ENCODE results near the gene SNX20. TPM values are rescaled to one million over a fixed set of nuclear protein-coding genes. Genes with fewer than 3 reads are reported as not detected.

SNX20 gene
- total and polyA plus RNA-seq, 2 experiments from 2014 or later = not detected

DNA sequence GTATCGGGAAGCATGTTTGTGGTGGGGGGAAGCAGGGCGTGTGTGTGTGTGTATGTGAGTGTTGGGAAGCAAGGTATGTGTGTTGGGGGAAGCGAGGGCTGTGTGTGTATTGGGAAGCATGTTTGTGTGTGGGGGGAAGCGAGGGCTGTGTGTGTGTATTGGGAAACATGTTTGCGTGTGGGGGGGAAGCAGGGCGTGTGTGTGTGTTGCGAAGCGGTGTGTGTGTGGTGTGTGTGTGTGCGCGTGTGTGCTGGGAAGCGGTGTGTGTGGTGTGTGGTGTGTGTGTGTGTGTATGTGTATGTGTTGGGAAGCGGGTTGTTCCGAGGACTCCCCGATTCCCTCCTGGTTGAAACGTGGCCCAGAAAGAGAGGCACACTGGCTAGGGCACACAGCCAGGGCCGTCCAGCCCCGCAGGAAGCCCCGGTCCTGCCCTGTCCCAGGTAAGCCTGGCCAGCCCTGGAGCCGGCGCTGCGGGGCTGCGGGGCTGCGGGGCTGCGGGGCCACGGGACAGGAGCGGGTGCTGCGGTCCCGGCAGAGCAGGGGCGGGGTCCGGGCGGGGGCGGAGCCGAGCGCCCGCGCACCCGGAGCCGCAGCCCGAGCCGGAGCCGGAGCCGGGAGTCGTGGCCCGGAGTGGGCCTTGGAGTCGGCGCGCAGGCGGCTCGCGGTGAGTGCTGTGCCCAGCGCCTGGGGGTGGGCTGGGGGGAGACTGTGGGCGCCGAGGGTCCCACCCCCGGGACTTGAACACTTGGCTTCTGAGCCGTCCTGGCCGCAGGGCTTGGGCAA, 12.1 kb upstream of the SNX20 start, which contains the start of gene NOD2:
Gene NOD2 (plus strand): TSS at position 608 of the 783 bp plus-strand sequence. CDS start 5,890 bp downstream, outside the sequence.
- Histone ChIP-seq H3K27ac (ENCODE audit: low read depth) (no peak within 1 kb of the TSS), H3K79me2 (replicated peaks; ENCODE audit: insufficient read depth) (no peaks in the 10 kb centered on the region), H2AFZ (peak within 1 kb of the TSS; percentile 99), H3K4me1 (ENCODE audit: insufficient read depth) (no peaks in the 10 kb centered on the region), H4K20me1 (replicated peaks; ENCODE audit: insufficient read depth) (no peaks in the 10 kb centered on the region), H3K27me3 (ENCODE audit: insufficient read depth) (peaks cover 19% of the 10 kb centered on the region), H3K9me2 (ENCODE audit: insufficient read depth) (no peaks in the 10 kb centered on the region), H3K4me2 (peak within 1 kb of the TSS; percentile 85), H3K36me3 (ENCODE audit: insufficient read depth) (no peaks in the 10 kb centered on the region), H3K4me3 (peak within 1 kb of the TSS; percentile 63), H3F3A (replicated peaks; ENCODE audit: low read depth) (no peaks in the 10 kb centered on the region)
- DNase-seq (ENCODE audit: low spot score) = peak; percentile 68
- H3K36me3 Mint-ChIP-seq (ENCODE audit: low read depth) = no peaks in the 10 kb centered on the region
- peak; percentile 94 for ATAC-seq
- TF ChIP-seq, protein P1, sequence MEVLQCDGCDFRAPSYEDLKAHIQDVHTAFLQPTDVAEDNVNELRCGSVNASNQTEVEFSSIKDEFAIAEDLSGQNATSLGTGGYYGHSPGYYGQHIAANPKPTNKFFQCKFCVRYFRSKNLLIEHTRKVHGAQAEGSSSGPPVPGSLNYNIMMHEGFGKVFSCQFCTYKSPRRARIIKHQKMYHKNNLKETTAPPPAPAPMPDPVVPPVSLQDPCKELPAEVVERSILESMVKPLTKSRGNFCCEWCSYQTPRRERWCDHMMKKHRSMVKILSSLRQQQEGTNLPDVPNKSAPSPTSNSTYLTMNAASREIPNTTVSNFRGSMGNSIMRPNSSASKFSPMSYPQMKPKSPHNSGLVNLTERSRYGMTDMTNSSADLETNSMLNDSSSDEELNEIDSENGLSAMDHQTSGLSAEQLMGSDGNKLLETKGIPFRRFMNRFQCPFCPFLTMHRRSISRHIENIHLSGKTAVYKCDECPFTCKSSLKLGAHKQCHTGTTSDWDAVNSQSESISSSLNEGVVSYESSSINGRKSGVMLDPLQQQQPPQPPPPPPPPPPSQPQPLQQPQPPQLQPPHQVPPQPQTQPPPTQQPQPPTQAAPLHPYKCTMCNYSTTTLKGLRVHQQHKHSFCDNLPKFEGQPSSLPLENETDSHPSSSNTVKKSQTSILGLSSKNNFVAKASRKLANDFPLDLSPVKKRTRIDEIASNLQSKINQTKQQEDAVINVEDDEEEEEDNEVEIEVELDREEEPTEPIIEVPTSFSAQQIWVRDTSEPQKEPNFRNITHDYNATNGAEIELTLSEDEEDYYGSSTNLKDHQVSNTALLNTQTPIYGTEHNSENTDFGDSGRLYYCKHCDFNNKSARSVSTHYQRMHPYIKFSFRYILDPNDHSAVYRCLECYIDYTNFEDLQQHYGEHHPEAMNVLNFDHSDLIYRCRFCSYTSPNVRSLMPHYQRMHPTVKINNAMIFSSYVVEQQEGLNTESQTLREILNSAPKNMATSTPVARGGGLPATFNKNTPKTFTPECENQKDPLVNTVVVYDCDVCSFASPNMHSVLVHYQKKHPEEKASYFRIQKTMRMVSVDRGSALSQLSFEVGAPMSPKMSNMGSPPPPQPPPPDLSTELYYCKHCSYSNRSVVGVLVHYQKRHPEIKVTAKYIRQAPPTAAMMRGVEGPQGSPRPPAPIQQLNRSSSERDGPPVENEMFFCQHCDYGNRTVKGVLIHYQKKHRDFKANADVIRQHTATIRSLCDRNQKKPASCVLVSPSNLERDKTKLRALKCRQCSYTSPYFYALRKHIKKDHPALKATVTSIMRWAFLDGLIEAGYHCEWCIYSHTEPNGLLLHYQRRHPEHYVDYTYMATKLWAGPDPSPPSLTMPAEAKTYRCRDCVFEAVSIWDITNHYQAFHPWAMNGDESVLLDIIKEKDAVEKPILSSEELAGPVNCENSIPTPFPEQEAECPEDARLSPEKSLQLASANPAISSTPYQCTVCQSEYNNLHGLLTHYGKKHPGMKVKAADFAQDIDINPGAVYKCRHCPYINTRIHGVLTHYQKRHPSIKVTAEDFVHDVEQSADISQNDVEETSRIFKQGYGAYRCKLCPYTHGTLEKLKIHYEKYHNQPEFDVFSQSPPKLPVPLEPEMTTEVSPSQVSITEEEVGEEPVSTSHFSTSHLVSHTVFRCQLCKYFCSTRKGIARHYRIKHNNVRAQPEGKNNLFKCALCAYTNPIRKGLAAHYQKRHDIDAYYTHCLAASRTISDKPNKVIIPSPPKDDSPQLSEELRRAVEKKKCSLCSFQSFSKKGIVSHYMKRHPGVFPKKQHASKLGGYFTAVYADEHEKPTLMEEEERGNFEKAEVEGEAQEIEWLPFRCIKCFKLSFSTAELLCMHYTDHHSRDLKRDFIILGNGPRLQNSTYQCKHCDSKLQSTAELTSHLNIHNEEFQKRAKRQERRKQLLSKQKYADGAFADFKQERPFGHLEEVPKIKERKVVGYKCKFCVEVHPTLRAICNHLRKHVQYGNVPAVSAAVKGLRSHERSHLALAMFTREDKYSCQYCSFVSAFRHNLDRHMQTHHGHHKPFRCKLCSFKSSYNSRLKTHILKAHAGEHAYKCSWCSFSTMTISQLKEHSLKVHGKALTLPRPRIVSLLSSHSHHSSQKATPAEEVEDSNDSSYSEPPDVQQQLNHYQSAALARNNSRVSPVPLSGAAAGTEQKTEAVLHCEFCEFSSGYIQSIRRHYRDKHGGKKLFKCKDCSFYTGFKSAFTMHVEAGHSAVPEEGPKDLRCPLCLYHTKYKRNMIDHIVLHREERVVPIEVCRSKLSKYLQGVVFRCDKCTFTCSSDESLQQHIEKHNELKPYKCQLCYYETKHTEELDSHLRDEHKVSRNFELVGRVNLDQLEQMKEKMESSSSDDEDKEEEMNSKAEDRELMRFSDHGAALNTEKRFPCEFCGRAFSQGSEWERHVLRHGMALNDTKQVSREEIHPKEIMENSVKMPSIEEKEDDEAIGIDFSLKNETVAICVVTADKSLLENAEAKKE (CRISPR knock-in tag; IDR thresholded peaks at IDR 0.05) = no peak
- TF ChIP-seq EZH2phosphoT487 (IDR thresholded peaks at IDR 0.05; ENCODE audit: unreplicated experiment) = no peak
- no peaks in the 10 kb centered on the region for H3K9me3 Mint-ChIP-seq
- no peak within 1 kb of the TSS for H3K27ac Mint-ChIP-seq
- H3K4me3 Mint-ChIP-seq = peak within 1 kb of the TSS; percentile 69
- peaks cover 24% of the 10 kb centered on the region for H3K27me3 Mint-ChIP-seq (ENCODE audit: insufficient read depth, low read depth, poor library complexity)
- H3K4me1 Mint-ChIP-seq = peaks cover 3% of the 10 kb centered on the region

DNA sequence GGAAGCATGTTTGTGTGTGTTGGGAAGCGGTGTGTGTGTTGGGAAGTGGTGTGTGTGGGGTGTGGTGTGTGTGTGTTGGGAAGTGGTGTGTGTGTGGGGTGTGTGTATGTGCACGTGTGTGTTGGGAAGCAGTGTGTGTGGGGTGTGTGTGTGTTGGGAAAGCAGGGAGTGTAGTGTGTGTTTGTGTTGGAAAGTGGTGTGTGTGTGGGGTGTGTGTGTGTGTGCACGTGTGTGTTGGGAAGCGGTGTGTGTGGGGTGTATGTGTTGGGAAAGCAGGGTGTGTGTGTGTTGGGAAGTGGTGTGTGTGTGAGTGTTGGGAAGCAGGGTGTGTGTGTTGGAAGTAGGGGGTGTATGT, 11.5 kb upstream of the SNX20 start:
- ATAC-seq = no peak
- Histone ChIP-seq H3F3A (replicated peaks; ENCODE audit: low read depth) (no peaks in the 10 kb centered on the region), H3K79me2 (replicated peaks; ENCODE audit: insufficient read depth) (no peaks in the 10 kb centered on the region), H3K27ac (ENCODE audit: low read depth) (no peak overlapping the region), H2AFZ (peak overlapping the region; percentile 81; the same call in 1 of the 2 replicates), H4K20me1 (replicated peaks; ENCODE audit: insufficient read depth) (no peaks in the 10 kb centered on the region), H3K36me3 (ENCODE audit: insufficient read depth) (no peaks in the 10 kb centered on the region), H3K4me2 (peak overlapping the region; percentile 85; the same call in 1 of the 2 replicates), H3K9me2 (ENCODE audit: insufficient read depth) (no peaks in the 10 kb centered on the region), H3K4me3 (no peak overlapping the region), H3K4me1 (ENCODE audit: insufficient read depth) (no peaks in the 10 kb centered on the region), H3K27me3 (ENCODE audit: insufficient read depth) (peaks cover 19% of the 10 kb centered on the region)
- Mint-ChIP-seq H3K4me3 (peak overlapping the region; percentile 69), H3K9me3 (no peaks in the 10 kb centered on the region), H3K27ac (no peak overlapping the region), H3K27me3 (ENCODE audit: insufficient read depth, low read depth, poor library complexity) (peaks cover 24% of the 10 kb centered on the region), H3K36me3 (ENCODE audit: low read depth) (no peaks in the 10 kb centered on the region), H3K4me1 (peaks cover 3% of the 10 kb centered on the region)
- DNase-seq (ENCODE audit: low spot score) = no peak
- TF ChIP-seq, protein P1 (CRISPR knock-in tag; IDR thresholded peaks at IDR 0.05) = no peak
- TF ChIP-seq ZNF331 (CRISPR knock-in tag; IDR thresholded peaks at IDR 0.05; ENCODE audit: low read depth) = no peak

Measured in GM23338 (cell line).